HG03039 (cell line): ENCODE data around the gene SNX8.

Experiments
- ATAC-seq: cut with Tn5 transposase; IDR thresholded peaks from one replicate; pipeline ENCODE4 v1.9.1; 2021; ENCODE audit warnings: mild to moderate bottlenecking, moderate library complexity; ENCODE audit not compliant: unreplicated experiment

SNX8 gene

GRCh38 chr7:2247141-2247995, 66.9 kb downstream of the SNX8 start:
- no peak for ATAC-seq

- no peak for ATAC-seq
Measured at GRCh38 chr7:2245883-2246675, 68.2 kb downstream of the SNX8 start.

GRCh38 chr7:2244404-2244995, 69.7 kb downstream of the SNX8 start:
- ATAC-seq: no peak

- ATAC-seq: no peak
Measured at GRCh38 chr7:2243458-2243857, 70.8 kb downstream of the SNX8 start.

GRCh38 chr7:2242541-2243429, 71.5 kb downstream of the SNX8 start:
- no peak for ATAC-seq

- peak; percentile 57 for ATAC-seq
Measured at GRCh38 chr7:2241580-2242540, 72.4 kb downstream of the SNX8 start, which contains the start of the genes MRM2 and NUDT1. TSS of gene MRM2 (minus strand) at chr7:2242205. CDS start at chr7:2242169, 36 bp downstream. TSS of gene NUDT1 (plus strand) at chr7:2242226. CDS start at chr7:2244575, 2,349 bp downstream.

- ATAC-seq: no peak
Measured at GRCh38 chr7:2239242-2239641, 75.0 kb downstream of the SNX8 start.

GRCh38 chr7:2237109-2237602, 77.1 kb downstream of the SNX8 start:
- ATAC-seq: peak; percentile 44

- no peak for ATAC-seq
Measured at GRCh38 chr7:2233926-2234325, 80.3 kb downstream of the SNX8 start.

GRCh38 chr7:2232766-2233520, 81.3 kb downstream of the SNX8 start, which contains the start of gene MAD1L1:
TSS of gene MAD1L1 (minus strand) at chr7:2232945. CDS start at chr7:2230133, 2,812 bp downstream.
- peak; percentile 65 for ATAC-seq

- ATAC-seq: peak; percentile 22
Measured at GRCh38 chr7:2231992-2232765, 82.1 kb downstream of the SNX8 start.

GRCh38 chr7:2230882-2231281, 83.4 kb downstream of the SNX8 start:
- ATAC-seq: no peak

- no peak for ATAC-seq
Measured at GRCh38 chr7:2230226-2230625, 84.0 kb downstream of the SNX8 start.

- ATAC-seq: no peak
Measured at GRCh38 chr7:2229467-2229866, 84.8 kb downstream of the SNX8 start.

- ATAC-seq: no peak
Measured at GRCh38 chr7:2228921-2229320, 85.3 kb downstream of the SNX8 start.

GRCh38 chr7:2227699-2228098, 86.5 kb downstream of the SNX8 start:
- no peak for ATAC-seq

GRCh38 chr7:2225830-2226229, 88.4 kb downstream of the SNX8 start:
- ATAC-seq: no peak
